HG03108 (cell line): ENCODE measurements around the gene TNFRSF8.

Experiments used
- ATAC-seq: cut with Tn5 transposase; IDR thresholded peaks from one replicate; pipeline ENCODE4 v1.9.1; 2021; ENCODE audit warnings: moderate library complexity; ENCODE audit not compliant: unreplicated experiment

Gene TNFRSF8

DNA sequence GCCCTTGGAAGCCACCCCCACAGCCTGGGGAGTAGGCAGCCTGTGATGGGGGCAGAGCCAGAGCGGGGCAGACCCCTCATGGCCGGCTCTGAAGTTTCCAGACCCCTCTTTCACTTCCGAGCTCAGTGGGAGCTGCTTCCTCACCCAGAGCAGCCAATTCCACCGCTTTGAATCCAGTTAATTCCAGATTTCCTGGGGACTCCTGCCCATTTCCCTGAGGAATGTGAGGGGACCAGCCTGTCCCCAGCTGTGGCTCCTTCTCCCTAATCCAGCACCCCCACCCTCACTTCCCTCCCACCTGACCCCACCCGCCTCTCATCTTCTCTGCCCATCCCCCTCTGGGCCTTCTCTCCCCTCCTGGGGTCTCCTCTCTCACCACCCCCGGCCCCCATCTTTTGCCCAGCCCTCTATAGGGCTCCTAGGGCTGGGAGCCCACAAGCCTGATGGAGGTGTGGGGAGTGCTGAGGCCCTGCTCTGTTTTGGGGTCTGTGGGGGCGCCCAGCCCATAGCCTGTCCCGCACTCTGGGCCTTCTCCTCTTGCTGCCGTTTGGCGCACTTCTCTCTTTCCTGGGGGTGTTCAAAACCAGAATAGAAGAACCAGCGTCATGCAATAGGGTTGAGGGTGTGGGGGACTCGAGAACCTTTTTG lies 77.5 kb downstream of the TNFRSF8 start:
- no peak for ATAC-seq

GRCh38 chr1:12141163-12141850 lies 78.2 kb downstream of the TNFRSF8 start:
- ATAC-seq: no peak

DNA sequence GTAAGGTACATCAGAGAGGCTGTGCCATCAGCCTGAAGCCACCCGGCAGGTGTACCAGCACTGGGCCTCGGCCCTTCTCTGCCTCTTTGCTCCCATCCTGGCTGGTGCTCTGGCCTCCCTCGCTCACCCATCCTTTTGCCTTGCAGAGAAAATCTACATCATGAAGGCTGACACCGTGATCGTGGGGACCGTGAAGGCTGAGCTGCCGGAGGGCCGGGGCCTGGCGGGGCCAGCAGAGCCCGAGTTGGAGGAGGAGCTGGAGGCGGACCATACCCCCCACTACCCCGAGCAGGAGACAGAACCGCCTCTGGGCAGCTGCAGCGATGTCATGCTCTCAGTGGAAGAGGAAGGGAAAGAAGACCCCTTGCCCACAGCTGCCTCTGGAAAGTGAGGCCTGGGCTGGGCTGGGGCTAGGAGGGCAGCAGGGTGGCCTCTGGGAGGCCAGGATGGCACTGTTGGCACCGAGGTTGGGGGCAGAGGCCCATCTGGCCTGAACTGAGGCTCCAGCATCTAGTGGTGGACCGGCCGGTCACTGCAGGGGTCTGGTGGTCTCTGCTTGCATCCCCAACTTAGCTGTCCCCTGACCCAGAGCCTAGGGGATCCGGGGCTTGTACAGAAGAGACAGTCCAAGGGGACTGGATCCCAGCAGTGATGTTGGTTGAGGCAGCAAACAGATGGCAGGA lies 79.2 kb downstream of the TNFRSF8 start:
- ATAC-seq: no peak

DNA sequence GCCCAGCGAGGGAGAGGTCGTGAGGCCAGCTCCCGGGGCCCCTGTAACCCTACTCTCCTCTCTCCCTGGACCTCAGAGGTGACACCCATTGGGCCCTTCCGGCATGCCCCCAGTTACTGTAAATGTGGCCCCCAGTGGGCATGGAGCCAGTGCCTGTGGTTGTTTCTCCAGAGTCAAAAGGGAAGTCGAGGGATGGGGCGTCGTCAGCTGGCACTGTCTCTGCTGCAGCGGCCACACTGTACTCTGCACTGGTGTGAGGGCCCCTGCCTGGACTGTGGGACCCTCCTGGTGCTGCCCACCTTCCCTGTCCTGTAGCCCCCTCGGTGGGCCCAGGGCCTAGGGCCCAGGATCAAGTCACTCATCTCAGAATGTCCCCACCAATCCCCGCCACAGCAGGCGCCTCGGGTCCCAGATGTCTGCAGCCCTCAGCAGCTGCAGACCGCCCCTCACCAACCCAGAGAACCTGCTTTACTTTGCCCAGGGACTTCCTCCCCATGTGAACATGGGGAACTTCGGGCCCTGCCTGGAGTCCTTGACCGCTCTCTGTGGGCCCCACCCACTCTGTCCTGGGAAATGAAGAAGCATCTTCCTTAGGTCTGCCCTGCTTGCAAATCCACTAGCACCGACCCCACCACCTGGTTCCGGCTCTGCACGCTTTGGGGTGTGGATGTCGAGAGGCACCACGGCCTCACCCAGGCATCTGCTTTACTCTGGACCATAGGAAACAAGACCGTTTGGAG lies 80.0 kb downstream of the TNFRSF8 start:
- ATAC-seq: no peak

GRCh38 chr1:12143631-12144155 lies 80.6 kb downstream of the TNFRSF8 start:
- ATAC-seq: no peak

GRCh38 chr1:12144236-12144635 lies 81.1 kb downstream of the TNFRSF8 start:
- ATAC-seq: no peak

DNA sequence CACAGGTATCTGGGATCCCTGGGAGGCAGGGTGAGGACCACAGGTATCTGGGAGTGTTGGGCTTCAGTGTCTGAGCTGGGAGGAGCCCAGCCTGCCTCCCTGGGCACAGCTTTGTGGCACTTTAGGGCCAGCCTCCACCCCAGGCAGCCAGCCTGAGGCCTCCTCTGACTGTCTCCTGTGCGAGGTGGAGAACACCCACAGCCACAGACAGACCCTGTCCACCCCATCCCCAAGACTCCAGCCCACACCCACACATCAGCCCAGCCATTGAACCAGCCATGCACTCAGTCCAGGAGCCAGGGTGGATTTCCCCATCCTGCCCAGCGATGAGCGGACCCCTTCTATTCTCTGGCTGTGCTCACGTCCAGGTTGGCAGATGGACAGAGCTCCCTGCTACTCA lies 81.9 kb downstream of the TNFRSF8 start:
- no peak for ATAC-seq

- no peak for ATAC-seq
Observed at GRCh38 chr1:12145616-12146342, 82.7 kb downstream of the TNFRSF8 start.

- no peak for ATAC-seq
Observed at GRCh38 chr1:12146343-12147112, 83.4 kb downstream of the TNFRSF8 start.

DNA sequence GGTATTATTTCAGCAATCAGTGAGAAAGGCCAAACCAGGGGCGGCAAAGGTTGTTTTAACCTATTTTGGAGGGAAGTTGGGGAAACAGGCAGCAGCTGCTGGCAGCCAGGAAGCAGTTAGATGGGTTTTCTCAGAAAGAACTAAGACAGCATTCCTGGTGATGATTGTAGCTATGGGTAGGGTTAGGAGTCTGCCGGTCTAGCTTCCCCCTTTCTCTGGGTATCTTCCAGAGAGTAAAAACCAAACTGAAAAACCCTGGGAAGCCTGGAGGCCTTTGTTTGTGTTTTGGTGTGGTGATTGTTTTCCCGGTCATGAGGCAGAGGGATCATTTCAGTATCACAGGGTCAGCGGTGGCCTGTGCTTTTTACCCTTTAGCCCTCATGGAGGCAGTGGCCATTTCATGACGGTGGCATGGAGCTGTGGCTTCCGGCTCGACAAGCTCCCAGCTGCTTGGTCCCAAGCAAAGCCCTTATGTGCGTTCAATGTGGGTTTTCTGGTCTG lies 84.1 kb downstream of the TNFRSF8 start:
- no peak for ATAC-seq

DNA sequence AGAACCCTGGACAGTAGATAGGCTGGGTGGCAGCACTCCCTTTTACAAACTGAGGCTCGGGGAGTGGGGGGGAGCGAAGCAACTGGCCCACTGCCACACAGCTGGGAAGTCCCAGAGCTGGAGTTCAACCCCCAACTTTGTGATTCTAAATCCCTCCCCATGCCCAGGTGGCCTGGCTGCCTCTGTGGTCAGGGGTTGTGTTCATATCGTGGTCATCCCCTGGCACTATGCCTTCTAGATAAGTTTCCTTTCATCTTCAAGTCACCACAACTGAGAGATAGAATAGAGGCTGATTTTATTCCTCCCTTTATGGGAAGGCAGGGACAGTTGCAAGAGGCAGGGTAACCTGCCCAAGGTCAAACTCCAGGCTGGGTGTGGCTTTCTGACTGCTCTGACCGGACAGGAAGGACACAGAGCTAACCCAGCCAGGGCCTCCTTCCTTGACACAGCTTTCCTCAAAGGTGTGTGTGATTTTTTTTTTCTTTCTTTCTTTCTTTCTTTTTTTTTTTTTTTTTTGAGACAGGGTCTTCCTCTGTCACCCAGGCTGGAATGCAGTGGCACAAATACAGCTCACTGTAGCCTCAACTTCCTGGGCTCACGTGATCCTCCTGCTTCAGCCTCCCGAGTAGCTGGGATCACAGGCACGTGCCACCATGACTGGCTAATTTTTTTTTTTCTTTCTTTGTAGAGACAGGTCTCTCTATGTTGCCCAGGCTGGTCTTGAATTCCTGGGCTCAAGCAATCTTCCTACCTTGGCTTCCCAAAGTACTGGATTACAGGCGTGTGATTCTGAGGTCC lies 85.3 kb downstream of the TNFRSF8 start:
- no peak for ATAC-seq

DNA sequence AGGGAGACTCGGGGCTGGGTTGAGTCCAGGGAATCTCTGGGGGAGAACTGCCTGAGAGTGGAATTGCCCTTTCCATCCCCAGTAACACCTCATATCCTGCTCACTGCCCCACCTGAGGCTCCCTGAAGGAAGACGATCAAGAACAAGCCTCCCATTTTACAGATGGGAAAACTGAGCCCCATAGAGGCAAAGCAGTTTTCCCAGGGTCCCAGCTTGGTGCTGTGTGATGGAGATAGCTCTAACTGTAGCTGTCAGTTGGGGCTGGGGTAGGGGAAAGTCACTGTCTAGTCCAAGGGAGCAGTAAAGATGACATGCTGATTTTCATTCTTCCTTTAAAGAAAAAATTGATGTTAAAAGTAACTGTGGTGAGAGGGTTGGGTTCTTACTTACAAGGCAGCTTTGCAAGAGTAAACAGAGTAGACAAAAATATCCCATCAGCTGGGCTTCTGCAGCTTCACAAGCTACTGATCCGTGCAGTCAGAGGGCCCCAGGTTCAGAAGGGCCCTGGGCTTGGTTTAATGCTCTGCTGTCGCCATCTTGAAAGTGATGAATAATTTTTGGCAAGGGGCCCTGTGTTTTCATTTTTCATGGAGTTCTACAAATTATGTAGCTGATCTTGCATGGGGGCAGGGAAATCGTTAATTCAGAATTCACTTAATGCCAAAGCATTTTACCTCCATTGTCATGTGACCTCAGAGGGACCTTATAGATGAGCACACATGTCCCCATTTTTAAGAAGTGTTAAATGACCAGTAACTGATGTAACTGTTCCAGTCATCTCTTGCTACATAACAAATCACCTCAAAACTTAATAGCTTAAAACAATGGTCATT lies 86.1 kb downstream of the TNFRSF8 start:
- no peak for ATAC-seq

DNA sequence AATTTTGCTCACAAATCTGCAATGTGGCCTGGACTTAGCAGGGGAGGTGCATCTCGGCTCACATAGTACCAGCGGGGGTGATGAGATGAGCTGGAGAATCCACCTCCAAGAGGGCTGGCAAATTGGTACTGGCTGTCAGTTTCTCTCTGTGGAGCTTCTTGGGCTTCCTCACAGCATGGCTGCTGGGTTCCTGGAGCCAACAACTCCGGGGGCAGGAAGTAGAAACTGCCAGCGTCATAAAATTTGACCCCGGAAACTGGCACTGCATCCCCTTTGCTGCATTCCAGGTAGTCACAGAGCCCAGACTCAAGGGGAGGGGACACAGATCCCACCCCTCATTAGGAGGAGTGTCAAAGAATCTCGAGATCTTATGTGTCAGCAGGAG lies 86.7 kb downstream of the TNFRSF8 start:
- ATAC-seq: no peak

- ATAC-seq: no peak
Observed at GRCh38 chr1:12150456-12151200, 87.5 kb downstream of the TNFRSF8 start.

- ATAC-seq: no peak
Observed at GRCh38 chr1:12151465-12151864, 88.4 kb downstream of the TNFRSF8 start.

GRCh38 chr1:12152113-12152891 lies 89.2 kb downstream of the TNFRSF8 start:
- ATAC-seq: peak; percentile 45
